Panc1 (cell line): ENCODE measurements around the gene SGSH. TPM values are rescaled to one million over a fixed set of nuclear protein-coding genes. Genes with fewer than 3 reads are reported as not detected.
A peak's percentile ranks its signal among the peaks of the same experiment; 100 is the strongest.

Experiments
- ATAC-seq: fragments of 200-7000 bp; cut with Tn5 transposase; 2 replicates; pipeline ENCODE4 v1.9.1; 2020; ENCODE audit warnings: mild to moderate bottlenecking, moderate library complexity
- Bru-seq: library from RNA; stranded (reverse); fragments of 400-500 nt; gene quantifications from one replicate; lab custom pipeline; 2021; lab: Mats Ljungman, UMichigan
- BruChase-seq, 2 experiments: library from RNA; stranded (reverse); fragments of 400-500 nt; gene quantifications; one replicate each; lab custom pipeline; 2021; lab: Mats Ljungman, UMichigan
- BruUV-seq: library from RNA; stranded (reverse); fragments of 400-500 nt; replicated peaks from 2 replicates; lab custom pipeline; 2021; lab: Mats Ljungman, UMichigan
- CTCF ChIA-PET: fragments of 300-600 bp; sonication (Branson Sonifier 250); formaldehyde crosslinking; loops from one replicate; lab custom pipeline; 2022; ENCODE audit warnings: antibody characterized with exemption; lab: Charles Lee
- POLR2A ChIA-PET: fragments of 300-600 bp; sonication (Branson Sonifier 250); formaldehyde crosslinking; loops from one replicate; lab custom pipeline; 2022; ENCODE audit warnings: antibody characterized with exemption; lab: Charles Lee
- DNase-seq: peaks from one replicate; pipeline ENCODE4 v3.0.0-alpha.2; 2010; ENCODE audit warnings: low read depth, low spot score
- H3K27ac ChIP-seq: 2 replicates; pipeline ENCODE4 v1.5.1; 2011; ENCODE audit warnings: mild to moderate bottlenecking, low read length, inconsistent platforms
- H3K27me3 ChIP-seq: fragments of 200-500 bp; sonication (Bioruptor generic); 2 replicates; pipeline ENCODE4 v1.6.0; 2014; ENCODE audit warnings: low read length, inconsistent platforms; ENCODE audit not compliant: control insufficient read depth, insufficient read depth
- H3K36me3 ChIP-seq: fragments of 200-500 bp; sonication (Bioruptor generic); 2 replicates; pipeline ENCODE4 v1.5.1; 2014; ENCODE audit warnings: inconsistent platforms, mild to moderate bottlenecking, low read length, moderate library complexity; ENCODE audit not compliant: control insufficient read depth, insufficient read depth
- H3K4me1 ChIP-seq: 2 replicates; pipeline ENCODE4 v1.5.1; 2011; ENCODE audit warnings: inconsistent platforms, mild to moderate bottlenecking, low read length, moderate library complexity; ENCODE audit not compliant: control insufficient read depth, insufficient read depth
- H3K4me3 ChIP-seq, 2 experiments: 2 replicates each; pipeline ENCODE4 v1.5.1; 2011 to 2012; ENCODE audit warnings: low read depth in 2 of 2, low read length in 2 of 2, mild to moderate bottlenecking in 2 of 2, inconsistent platforms in 1 of 2, moderate library complexity in 1 of 2
- H3K9me3 ChIP-seq: fragments of 200-500 bp; sonication (Bioruptor generic); 2 replicates; pipeline ENCODE4 v1.5.1; 2014; ENCODE audit warnings: low read depth, mild to moderate bottlenecking, inconsistent platforms, low read length, moderate library complexity; ENCODE audit not compliant: control insufficient read depth, insufficient read depth
- POLR2AphosphoS5 ChIP-seq: IDR thresholded peaks from 2 replicates; pipeline ENCODE4 v1.6.1; 2012; ENCODE audit warnings: mild to moderate bottlenecking, low read depth, low read length, moderate library complexity
- REST ChIP-seq, 2 experiments: IDR thresholded peaks; 2 replicates each; pipeline ENCODE4 v1.6.1; 2011 to 2012; ENCODE audit warnings: low read depth in 2 of 2, control low read depth in 1 of 2, low read length in 1 of 2, mild to moderate bottlenecking in 1 of 2, moderate library complexity in 1 of 2; ENCODE audit not compliant: insufficient read depth in 1 of 2
- SIN3A ChIP-seq: IDR thresholded peaks from 2 replicates; pipeline ENCODE4 v1.6.1; 2012; ENCODE audit warnings: low read depth, mild to moderate bottlenecking, low read length, moderate library complexity, borderline replicate concordance; ENCODE audit not compliant: insufficient read depth
- TCF7L2 ChIP-seq: IDR thresholded peaks from 2 replicates; pipeline ENCODE4 v1.6.1; 2011; ENCODE audit warnings: mild to moderate bottlenecking, low read depth, low read length, inconsistent platforms
- in situ Hi-C: cut with HindIII; loops from 2 replicates; pipeline ENCODE4 v1.10.0; 2016; ENCODE audit warnings: low sequenced_read_pairs, low pct_unique_long_range_greater_than_20kb
- intact Hi-C: fragments of 100-400 bp; cut with micrococcal nuclease; formaldehyde crosslinking; loops from one replicate; pipeline ENCODE4 v1.10.0; 2022; ENCODE audit not compliant: unreplicated experiment
- long read RNA-seq: library from polyadenylated mRNA; unstranded; transcript quantifications from one replicate; pipeline ENCODE4 v2.0.0, GENCODE V29; 2021; ENCODE audit not compliant: unreplicated experiment
- polyA plus RNA-seq: library from polyadenylated mRNA; unstranded; fragments of >200 nt; gene quantifications from one replicate; pipeline ENCODE4 v1.2.1, GENCODE V29; 2012; ENCODE audit warnings: missing spikeins; ENCODE audit not compliant: insufficient read length
- total RNA-seq: library from RNA; stranded (reverse); gene quantifications from one replicate; pipeline ENCODE4 v1.2.1, GENCODE V29; 2021; ENCODE audit not compliant: unreplicated experiment
- TF ChIP-seq, protein P1 (sequence below): fragments of 450-650 bp; IDR thresholded peaks from 2 replicates; pipeline ENCODE4 v1.5.1; 2017; ENCODE audit warnings: mild to moderate bottlenecking

SGSH gene
- total RNA-seq = 70.2 TPM
- polyA plus RNA-seq = 84.2 TPM
- Bru-seq, nascent RNA = percentile 66 among the genes with signal in this experiment
- percentile 78 among the genes with signal in this experiment for BruChase-seq, experiment 1, labeled RNA remaining after a 2-hour chase
- BruChase-seq, experiment 2, labeled RNA remaining after a 6-hour chase = percentile 82 among the genes with signal in this experiment
- long read RNA-seq, transcript SGSH-201 (8 exons, 2,784 nt) = major isoform, 34 of 102 reads
- long read RNA-seq, partial matches to known transcripts = 53 of 102 reads
- long read RNA-seq, other reads (novel, unspliced or antisense) = 15 of 102 reads

- intact Hi-C loops = no loop called here
- TF ChIP-seq, protein P1, sequence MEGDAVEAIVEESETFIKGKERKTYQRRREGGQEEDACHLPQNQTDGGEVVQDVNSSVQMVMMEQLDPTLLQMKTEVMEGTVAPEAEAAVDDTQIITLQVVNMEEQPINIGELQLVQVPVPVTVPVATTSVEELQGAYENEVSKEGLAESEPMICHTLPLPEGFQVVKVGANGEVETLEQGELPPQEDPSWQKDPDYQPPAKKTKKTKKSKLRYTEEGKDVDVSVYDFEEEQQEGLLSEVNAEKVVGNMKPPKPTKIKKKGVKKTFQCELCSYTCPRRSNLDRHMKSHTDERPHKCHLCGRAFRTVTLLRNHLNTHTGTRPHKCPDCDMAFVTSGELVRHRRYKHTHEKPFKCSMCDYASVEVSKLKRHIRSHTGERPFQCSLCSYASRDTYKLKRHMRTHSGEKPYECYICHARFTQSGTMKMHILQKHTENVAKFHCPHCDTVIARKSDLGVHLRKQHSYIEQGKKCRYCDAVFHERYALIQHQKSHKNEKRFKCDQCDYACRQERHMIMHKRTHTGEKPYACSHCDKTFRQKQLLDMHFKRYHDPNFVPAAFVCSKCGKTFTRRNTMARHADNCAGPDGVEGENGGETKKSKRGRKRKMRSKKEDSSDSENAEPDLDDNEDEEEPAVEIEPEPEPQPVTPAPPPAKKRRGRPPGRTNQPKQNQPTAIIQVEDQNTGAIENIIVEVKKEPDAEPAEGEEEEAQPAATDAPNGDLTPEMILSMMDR = no peak
- TF ChIP-seq REST (IDR thresholded peaks at IDR 0.05; ENCODE audit: insufficient read depth in 1 of 2, low read depth in 2 of 2, low read length in 1 of 2) (no peak), SIN3A (peak; percentile 72; the same call in 1 of the 2 replicates), TCF7L2 (no peak), POLR2AphosphoS5 (no peak)
- no peaks in the 10 kb centered on the region for H3K9me3 ChIP-seq
- H3K36me3 ChIP-seq = no peaks in the 10 kb centered on the region; the same call in 1 of the 2 replicates
- CTCF ChIA-PET = interaction anchor here (0.6 to 0.7 kb wide), 2 partner anchors 214 to 818 kb away, joined by 6 to 12 read pairs; no protein-coding TSS in a partner anchor
- no peaks in the 10 kb centered on the region for H3K27me3 ChIP-seq
- H3K27ac ChIP-seq = peak within 1 kb of the TSS; percentile 93
- no TSS peak for BruUV-seq
- peak; percentile 92 for ATAC-seq
- DNase-seq = no peak
- H3K4me3 ChIP-seq = peak within 1 kb of the TSS; percentile 74 to 97
- in situ Hi-C loops = no loop called here
- peaks cover 14% of the 10 kb centered on the region for H3K4me1 ChIP-seq
- POLR2A ChIA-PET = interaction anchor here (0.6 kb wide), 1 partner anchor 82 kb away, joined by 6 read pairs; no protein-coding TSS in a partner anchor
Observed at GRCh38 chr17:80220054-80220735, at the start of gene SGSH, which contains the start of gene SLC26A11. TSS of gene SGSH (minus strand) at chr17:80220333. CDS start at chr17:80220313, 20 bp downstream. TSS of gene SLC26A11 (plus strand) at chr17:80220427. CDS start at chr17:80221561, 1,134 bp downstream.

DNA sequence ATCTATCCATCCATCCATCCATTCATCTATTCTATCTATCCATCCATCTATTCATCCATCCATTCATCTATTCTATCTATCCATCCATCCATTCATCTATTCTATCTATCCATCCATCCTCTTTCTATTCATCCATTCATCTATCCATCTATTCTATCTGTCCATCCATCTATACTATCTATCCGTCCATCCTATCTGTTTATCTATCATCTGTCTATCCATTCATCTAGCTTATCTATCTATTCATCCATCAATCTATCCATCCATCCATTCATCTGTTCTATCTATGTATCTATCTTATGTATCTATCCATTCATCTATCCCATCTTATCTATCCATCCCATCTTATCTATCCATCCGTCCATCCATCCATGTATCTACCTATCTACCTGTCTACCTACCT lies 49.3 kb upstream of the SGSH start:
- H3K4me1 ChIP-seq = no peaks in the 10 kb centered on the region; the same call in 1 of the 2 replicates
- no peaks in the 10 kb centered on the region for H3K9me3 ChIP-seq
- intact Hi-C loops = no loop called here
- H3K27me3 ChIP-seq = no peaks in the 10 kb centered on the region
- in situ Hi-C loops = no loop called here
- H3K27ac ChIP-seq = no peak overlapping the region
- DNase-seq (no peak), ATAC-seq (no peak)
- ChIA-PET POLR2A (no interaction called here), CTCF (no interaction called here)
- TF ChIP-seq SIN3A = no peak
- TF ChIP-seq, protein P1 = no peak
- TF ChIP-seq REST (IDR thresholded peaks at IDR 0.05; ENCODE audit: insufficient read depth in 1 of 2, low read depth in 2 of 2, low read length in 1 of 2) = no peak
- TF ChIP-seq POLR2AphosphoS5 = no peak
- no peak for TF ChIP-seq TCF7L2
- H3K4me3 ChIP-seq = no peak overlapping the region
- H3K36me3 ChIP-seq = no peaks in the 10 kb centered on the region
- BruUV-seq = no TSS peak
